Left lung (tissue), 10 donors: ENCODE results near the gene PDE11A. TPM values are rescaled to one million over a fixed set of nuclear protein-coding genes. Genes with fewer than 3 reads are reported as not detected.
A peak's percentile ranks its signal among the peaks of the same experiment; 100 is the strongest.

Source experiments
- ATAC-seq: fragments of 200-7000 bp; cut with Tn5 transposase; one replicate; pipeline ENCODE4 v1.9.1; 2020; ENCODE audit warnings: moderate library complexity
- DNase-seq, 4 donors: peaks; one replicate each; pipeline ENCODE4 v3.0.0-alpha.2; 2013 to 2020
- H3K27ac ChIP-seq, 2 donors: fragments of 200-600 bp; sonication (generic) in 1 of 2; one replicate each; pipeline versions ENCODE4 v1.5.0 to v1.8.0; 2020 to 2021
- H3K27me3 ChIP-seq, 2 donors: fragments of 200-600 bp; sonication (generic) in 1 of 2; one replicate each; pipeline versions ENCODE4 v1.5.0 to v1.8.0; 2020 to 2021
- H3K36me3 ChIP-seq, 2 donors: fragments of 200-600 bp; sonication (generic) in 1 of 2; one replicate each; pipeline versions ENCODE4 v1.5.0 to v1.8.0; 2020 to 2021
- H3K4me1 ChIP-seq, 2 donors: fragments of 200-600 bp; one replicate each; pipeline ENCODE4 v1.8.0; 2021
- H3K4me3 ChIP-seq, 2 donors: fragments of 200-600 bp; sonication (generic) in 1 of 2; one replicate each; pipeline versions ENCODE4 v1.5.0 to v1.8.0; 2020 to 2021; ENCODE audit warnings: mild to moderate bottlenecking in 1 of 2
- H3K9me3 ChIP-seq, 2 donors: fragments of 200-600 bp; sonication (generic) in 1 of 2; one replicate each; pipeline versions ENCODE4 v1.5.0 to v1.8.0; 2020 to 2021
- CTCF ChIP-seq, 2 donors: fragments of 200-600 bp; sonication (generic) in 1 of 2; IDR thresholded peaks; one replicate each; pipeline versions ENCODE4 v1.5.0 to v1.8.0; 2021; ENCODE audit warnings: antibody characterized with exemption in 2 of 2
- intact Hi-C, 2 donors: fragments of 100-400 bp; cut with DNase I; formaldehyde crosslinking; loops; one replicate each; pipeline versions ENCODE4 v1.11.2 to v1.14.2; 2022
- polyA plus RNA-seq, 6 donors: library from polyadenylated mRNA; unstranded; fragments of 120-200 nt; gene quantifications; one replicate each; pipeline ENCODE4 v1.2.1, GENCODE V29; 2013; ENCODE audit not compliant: insufficient read length in 6 of 6
- total RNA-seq, 2 donors: library from RNA; stranded (reverse); fragmentation: NEBNext Ultra II Directional; extraction: Animal tissue kit (Norgen Biotek cat#: 25700); gene quantifications; one replicate each; pipeline ENCODE4 v1.2.1, GENCODE V29; 2021
- donor health status: DM: no; HTN: yes; CAD: no.
- donor health status: DM: no; HTN: no; CAD: no.

PDE11A gene
- total and polyA plus RNA-seq, 8 donors: 0.24 to 0.73 (median 0.35) TPM

- no peak for DNase-seq
- ATAC-seq: no peak
- no peak overlapping the region for H3K27ac ChIP-seq
- no peaks in the 10 kb centered on the region for H3K27me3 ChIP-seq
- intact Hi-C loops: loop anchor here in 1 of 2 donors (10.0 kb wide), 2 partner anchors 422 to 592 kb away; no protein-coding TSS in a partner anchor
- H3K4me3 ChIP-seq: no peak overlapping the region
- no peak for TF ChIP-seq CTCF (IDR thresholded peaks at IDR 0.05)
- H3K4me1 ChIP-seq: no peaks in the 10 kb centered on the region
- no peaks in the 10 kb centered on the region for H3K36me3 ChIP-seq
- H3K9me3 ChIP-seq: no peaks in the 10 kb centered on the region
Measured at GRCh38 chr2:177756336-177756735, 316.2 kb downstream of the PDE11A start.

- Histone ChIP-seq H3K27ac (peak overlapping the region in 1 of 2 donors; percentile 14), H3K36me3 (no peaks in the 10 kb centered on the region), H3K27me3 (no peaks in the 10 kb centered on the region), H3K9me3 (no peaks in the 10 kb centered on the region), H3K4me3 (no peak overlapping the region), H3K4me1 (no peaks in the 10 kb centered on the region)
- DNase-seq (peak in 2 of 4 donors; percentile 49 to 71), ATAC-seq (peak; percentile 34)
- no peak for TF ChIP-seq CTCF (IDR thresholded peaks at IDR 0.05)
- intact Hi-C loops: loop anchor here in 1 of 2 donors (10.0 kb wide), 2 partner anchors 420 to 590 kb away; no protein-coding TSS in a partner anchor
Measured at GRCh38 chr2:177754492-177754873, 318.1 kb downstream of the PDE11A start.

GRCh38 chr2:177753682-177754491 lies 318.7 kb downstream of the PDE11A start:
- Histone ChIP-seq H3K9me3 (no peaks in the 10 kb centered on the region), H3K27me3 (no peaks in the 10 kb centered on the region), H3K4me3 (no peak overlapping the region), H3K4me1 (no peaks in the 10 kb centered on the region), H3K36me3 (no peaks in the 10 kb centered on the region), H3K27ac (peak overlapping the region in 1 of 2 donors; percentile 14)
- intact Hi-C loops: loop anchor here in 1 of 2 donors (10.0 kb wide), 2 partner anchors 419 to 589 kb away; no protein-coding TSS in a partner anchor
- ATAC-seq: peak; percentile 91
- no peak for TF ChIP-seq CTCF (IDR thresholded peaks at IDR 0.05)
- peak in 3 of 4 donors; percentile 64 to 95 (median 79) for DNase-seq

- Histone ChIP-seq H3K36me3 (no peaks in the 10 kb centered on the region), H3K4me3 (no peak overlapping the region), H3K4me1 (no peaks in the 10 kb centered on the region), H3K9me3 (no peaks in the 10 kb centered on the region), H3K27ac (no peak overlapping the region), H3K27me3 (no peaks in the 10 kb centered on the region)
- ATAC-seq: no peak
- intact Hi-C loops: no loop called here
- TF ChIP-seq CTCF (IDR thresholded peaks at IDR 0.05): no peak
- no peak for DNase-seq
Measured at GRCh38 chr2:177748360-177748759, 324.2 kb downstream of the PDE11A start.

GRCh38 chr2:177747384-177747783 lies 325.2 kb downstream of the PDE11A start:
- no peak overlapping the region for H3K27ac ChIP-seq

More at GRCh38 chr2:177747384-177747783, 325.2 kb downstream of the PDE11A start:
- Histone ChIP-seq H3K4me1 (no peaks in the 10 kb centered on the region), H3K9me3 (no peaks in the 10 kb centered on the region), H3K27me3 (no peaks in the 10 kb centered on the region), H3K4me3 (no peak overlapping the region), H3K36me3 (no peaks in the 10 kb centered on the region)
- ATAC-seq (no peak), DNase-seq (no peak)
- intact Hi-C loops: no loop called here
- TF ChIP-seq CTCF (IDR thresholded peaks at IDR 0.05): no peak
